ENCODE results near the gene MAP3K4.

Gene MAP3K4

DNA sequence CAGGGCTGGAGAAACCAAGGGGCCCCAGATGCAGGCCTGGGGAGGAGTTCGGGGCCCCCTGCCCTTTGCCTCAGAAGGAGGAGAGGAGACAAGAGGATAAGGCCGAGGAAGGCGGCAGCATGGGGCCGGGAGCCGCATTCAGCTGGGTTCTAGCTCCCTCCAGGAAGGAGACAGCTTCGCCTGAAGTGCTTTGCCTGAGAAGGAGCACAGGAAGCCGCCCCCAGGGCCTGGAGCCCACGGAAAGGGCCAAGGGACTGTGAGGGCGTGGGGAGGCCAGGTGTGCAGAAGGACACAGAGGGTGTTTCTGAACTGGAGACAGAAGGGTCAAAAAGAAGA is 160.9 kb downstream of the MAP3K4 start:
- no peak for DNase-seq

- no peak for DNase-seq
Measured at GRCh38 chr6:161152907-161153662, 161.5 kb downstream of the MAP3K4 start.

DNA sequence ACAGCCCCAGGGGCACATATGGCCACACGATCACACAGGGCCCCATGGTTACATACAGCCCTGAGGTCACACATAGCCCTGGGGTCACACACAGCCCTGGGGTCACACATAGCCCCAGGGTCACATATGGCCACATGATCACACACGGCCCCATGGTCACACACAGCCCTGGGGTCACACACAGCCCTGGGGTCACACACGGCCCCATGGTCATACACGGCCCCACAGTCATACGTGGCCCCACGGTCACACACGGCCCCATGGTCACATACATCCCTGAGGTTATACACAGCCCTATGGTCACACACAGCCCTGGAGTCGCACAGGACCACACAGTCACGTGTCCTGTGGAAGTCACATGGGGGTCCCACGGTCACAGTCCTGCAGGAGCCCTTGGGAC is 162.2 kb downstream of the MAP3K4 start:
- DNase-seq = no peak

DNA sequence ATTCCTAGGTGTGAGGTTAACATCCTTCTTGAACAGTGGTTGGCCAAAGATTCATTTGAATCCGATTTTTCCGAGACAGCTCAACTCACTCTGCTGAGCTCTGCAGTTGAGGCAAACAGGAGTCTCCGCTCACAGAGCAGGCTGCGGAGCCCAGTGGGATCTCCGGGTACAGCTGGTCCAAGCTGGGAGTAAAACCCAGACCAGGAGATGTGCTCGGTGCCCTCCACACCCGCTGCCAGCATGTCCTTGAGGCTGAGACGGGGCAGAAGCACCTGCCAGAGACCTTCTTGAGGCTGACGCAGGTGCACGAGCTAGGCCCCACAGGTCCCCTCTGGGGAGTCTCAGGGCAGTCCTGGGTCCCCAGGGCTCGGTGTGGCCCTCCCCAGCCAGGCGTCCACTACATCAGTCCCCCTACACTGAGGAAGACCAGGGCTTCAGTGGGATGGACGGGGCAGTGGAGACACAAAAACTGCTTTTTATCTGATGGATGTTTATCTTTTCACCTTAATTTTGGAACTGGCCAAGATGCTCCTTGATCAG is 163.3 kb downstream of the MAP3K4 start:
- no peak for DNase-seq

- DNase-seq = no peak
Measured at GRCh38 chr6:161161121-161161520, 169.6 kb downstream of the MAP3K4 start.

DNA sequence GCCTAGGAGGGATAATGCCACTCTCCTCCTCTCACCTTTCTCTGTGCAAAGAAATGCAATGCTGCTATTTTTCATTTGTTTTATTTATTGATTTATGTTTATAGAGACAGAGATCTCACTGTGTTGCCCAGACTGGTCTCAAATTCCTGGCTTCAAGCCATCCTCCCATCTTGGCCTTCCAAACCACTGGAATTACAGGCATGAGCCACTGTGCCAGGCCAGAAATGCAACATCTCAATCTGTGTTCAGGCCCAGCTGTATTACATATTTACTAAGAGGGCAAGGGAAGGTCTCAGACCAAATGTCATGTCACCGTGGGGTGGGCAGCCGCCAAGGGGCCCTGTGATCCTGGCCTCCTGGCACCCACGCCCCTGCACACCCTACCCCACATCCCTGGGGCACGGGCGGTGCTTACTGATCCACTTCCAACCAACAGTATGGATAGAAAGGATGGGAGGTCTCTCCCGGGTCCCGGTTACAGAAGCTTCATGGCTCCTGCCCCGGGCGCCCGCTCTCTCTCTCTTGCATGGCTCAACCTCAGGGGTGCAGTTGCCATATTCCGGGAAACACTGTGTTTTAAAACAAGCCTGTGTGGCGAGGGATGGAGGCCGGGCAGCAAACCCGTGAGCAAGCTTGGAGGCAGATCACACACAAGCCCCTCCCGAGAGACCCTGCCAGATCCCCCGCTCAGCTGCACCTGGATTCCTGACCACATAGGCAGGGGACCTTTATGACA is 170.5 kb downstream of the MAP3K4 start:
- no peak for DNase-seq

GRCh38 chr6:161162722-161163121 is 171.2 kb downstream of the MAP3K4 start:
- no peak for DNase-seq

- DNase-seq = no peak
Measured at GRCh38 chr6:161163466-161164181, 172.1 kb downstream of the MAP3K4 start.

GRCh38 chr6:161164182-161164625 is 172.6 kb downstream of the MAP3K4 start:
- DNase-seq = no peak

- DNase-seq = no peak
Measured at GRCh38 chr6:161166176-161166575, 174.6 kb downstream of the MAP3K4 start.

- DNase-seq = no peak
Measured at GRCh38 chr6:161166677-161167076, 175.1 kb downstream of the MAP3K4 start.

All from activated CD4-positive, alpha-beta T cell treated with anti-CD3 and anti-CD28 coated beads for 48 hours (primary cell).